Tibial nerve (tissue), 4 donors: ENCODE data around the gene TIMM13.

Source experiments
- EP300 ChIP-seq, 2 donors: sonication (generic); formaldehyde crosslinking; IDR thresholded peaks; one replicate each; pipeline ENCODE4 v1.6.1; 2017; ENCODE audit warnings: antibody characterized with exemption in 2 of 2, mild to moderate bottlenecking in 1 of 2
- POLR2A ChIP-seq, 2 donors: fragments of 450-650 bp; IDR thresholded peaks; one replicate each; pipeline ENCODE4 v1.6.1; 2017; ENCODE audit warnings: antibody characterized with exemption in 2 of 2, mild to moderate bottlenecking in 2 of 2, moderate library complexity in 2 of 2
- TF ChIP-seq, protein P1 (sequence below), 5 experiments: fragments of 200-600 bp in 3 of 5; fragments of 450-650 bp in 2 of 5; sonication (generic) in 3 of 5; IDR thresholded peaks; one replicate each; pipeline ENCODE4 v1.5.1; 2016 to 2019; ENCODE audit warnings: antibody characterized with exemption in 5 of 5, mild to moderate bottlenecking in 3 of 5, moderate library complexity in 2 of 5

GRCh38 chr19:2468596-2468995 is 41.2 kb upstream of the TIMM13 start:
- TF ChIP-seq, protein P1, sequence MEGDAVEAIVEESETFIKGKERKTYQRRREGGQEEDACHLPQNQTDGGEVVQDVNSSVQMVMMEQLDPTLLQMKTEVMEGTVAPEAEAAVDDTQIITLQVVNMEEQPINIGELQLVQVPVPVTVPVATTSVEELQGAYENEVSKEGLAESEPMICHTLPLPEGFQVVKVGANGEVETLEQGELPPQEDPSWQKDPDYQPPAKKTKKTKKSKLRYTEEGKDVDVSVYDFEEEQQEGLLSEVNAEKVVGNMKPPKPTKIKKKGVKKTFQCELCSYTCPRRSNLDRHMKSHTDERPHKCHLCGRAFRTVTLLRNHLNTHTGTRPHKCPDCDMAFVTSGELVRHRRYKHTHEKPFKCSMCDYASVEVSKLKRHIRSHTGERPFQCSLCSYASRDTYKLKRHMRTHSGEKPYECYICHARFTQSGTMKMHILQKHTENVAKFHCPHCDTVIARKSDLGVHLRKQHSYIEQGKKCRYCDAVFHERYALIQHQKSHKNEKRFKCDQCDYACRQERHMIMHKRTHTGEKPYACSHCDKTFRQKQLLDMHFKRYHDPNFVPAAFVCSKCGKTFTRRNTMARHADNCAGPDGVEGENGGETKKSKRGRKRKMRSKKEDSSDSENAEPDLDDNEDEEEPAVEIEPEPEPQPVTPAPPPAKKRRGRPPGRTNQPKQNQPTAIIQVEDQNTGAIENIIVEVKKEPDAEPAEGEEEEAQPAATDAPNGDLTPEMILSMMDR (IDR thresholded peaks at IDR 0.05), result no peak
- no peak for TF ChIP-seq POLR2A (IDR thresholded peaks at IDR 0.05)
- no peak for TF ChIP-seq EP300 (IDR thresholded peaks at IDR 0.05)
